GM12878 (cell line): ENCODE results near the gene RSPH9. TPM values are rescaled to one million over a fixed set of nuclear protein-coding genes. Genes with fewer than 3 reads are reported as not detected.

Source experiments
- ATAC-seq: fragments of 200-7000 bp; cut with Tn5 transposase; 3 replicates; pipeline ENCODE4 v1.9.1; 2020; ENCODE audit warnings: mild to moderate bottlenecking, moderate library complexity
- BruUV-seq: library from RNA; stranded (reverse); fragments of 400-500 nt; replicated peaks from 2 replicates; lab custom pipeline; 2021; lab: Mats Ljungman, UMichigan
- CTCF ChIA-PET: fragments of 300-600 bp; sonication (Branson Sonifier 250); formaldehyde crosslinking; extraction: SDS; loops from one replicate; lab custom pipeline; 2021; ENCODE audit warnings: inconsistent platforms; lab: Yijun Ruan, JAX
- POLR2A ChIA-PET: fragments of 350-600 bp; formaldehyde crosslinking; extraction: SDS; loops from one replicate; lab custom pipeline; 2021; ENCODE audit warnings: inconsistent platforms; lab: Charles Lee
- RAD21 ChIA-PET: fragments of 300-600 bp; sonication (Branson Sonifier 250); formaldehyde crosslinking; loops from one replicate; lab custom pipeline; 2023; ENCODE audit warnings: antibody characterized with exemption; ENCODE audit not compliant: unreplicated experiment; lab: Charles Lee
- SMC1A ChIA-PET: fragments of 300-600 bp; sonication (Branson Sonifier 250); formaldehyde crosslinking; loops from one replicate; lab custom pipeline; 2023; ENCODE audit not compliant: unreplicated experiment, uncharacterized antibody; lab: Charles Lee
- DNase-seq: peaks from one replicate; pipeline ENCODE4 v3.0.0-alpha.2; 2011; ENCODE audit warnings: low read depth, low spot score
- FAIRE-seq: peaks from 3 replicates; lab custom pipeline; 2011; peaks lifted over from hg19 to GRCh38; lab: Jason Lieb, UNC
- H2AFZ ChIP-seq: 2 replicates; pipeline ENCODE4 v1.6.0; 2011; ENCODE audit warnings: low read depth, low read length, control low read depth; ENCODE audit not compliant: control insufficient read depth
- H3K27ac ChIP-seq: 2 replicates; pipeline ENCODE4 v1.5.1; 2011; ENCODE audit warnings: control low read depth; ENCODE audit not compliant: control insufficient read depth, insufficient read depth
- H3K27me3 ChIP-seq, 2 experiments: replicated peaks in 1 of 2; 2 replicates each; pipeline versions ENCODE4 v1.6.0 to v1.6.1; 2011; ENCODE audit warnings: low read length in 1 of 2; ENCODE audit not compliant: control insufficient read depth in 2 of 2, insufficient read depth in 2 of 2
- H3K36me3 ChIP-seq, 2 experiments: 2 replicates each; pipeline ENCODE4 v1.5.1; 2011; ENCODE audit warnings: low read length in 1 of 2; ENCODE audit not compliant: control insufficient read depth in 2 of 2, insufficient read depth in 2 of 2
- H3K4me1 ChIP-seq: 2 replicates; pipeline ENCODE4 v1.6.1; 2011; ENCODE audit warnings: mild to moderate bottlenecking, low read length, moderate library complexity, mixed read lengths; ENCODE audit not compliant: control insufficient read depth, insufficient read depth
- H3K4me2 ChIP-seq: 2 replicates; pipeline ENCODE4 v1.6.0; 2011; ENCODE audit warnings: control low read depth; ENCODE audit not compliant: control insufficient read depth, insufficient read depth
- H3K4me3 ChIP-seq: fragments of 200-600 bp; sonication (generic); 2 replicates; pipeline ENCODE4 v1.5.1; 2016
- H3K79me2 ChIP-seq: 2 replicates; pipeline ENCODE4 v1.6.0; 2011; ENCODE audit warnings: low read length; ENCODE audit not compliant: control insufficient read depth, insufficient read depth
- H3K9ac ChIP-seq: 2 replicates; pipeline ENCODE4 v1.8.0; 2011; ENCODE audit warnings: low read length, control low read depth, mixed read lengths; ENCODE audit not compliant: control insufficient read depth, insufficient read depth
- H3K9me3 ChIP-seq: replicated peaks from 3 replicates; pipeline ENCODE4 v1.5.1; 2011; ENCODE audit warnings: mild to moderate bottlenecking, low read length; ENCODE audit not compliant: control insufficient read depth, insufficient read depth
- H4K20me1 ChIP-seq: 2 replicates; pipeline ENCODE4 v1.6.0; 2011; ENCODE audit not compliant: control insufficient read depth, insufficient read depth
- MYC ChIP-seq: IDR thresholded peaks from 2 replicates; pipeline ENCODE4 v1.6.1; 2011; ENCODE audit warnings: mild to moderate bottlenecking, low read length, moderate library complexity, inconsistent platforms; ENCODE audit not compliant: insufficient read depth, insufficient replicate concordance, insufficient read length, severe bottlenecking
- NBN ChIP-seq: fragments of 450-650 bp; IDR thresholded peaks from 2 replicates; pipeline ENCODE4 v1.6.1; 2016
- NFYA ChIP-seq: IDR thresholded peaks from 2 replicates; pipeline ENCODE4 v1.6.1; 2011; ENCODE audit warnings: low read depth, mild to moderate bottlenecking, low read length, improper control_type of control experiment, borderline replicate concordance
- RFX5 ChIP-seq: IDR thresholded peaks from 2 replicates; pipeline ENCODE4 v1.6.1; 2011; ENCODE audit warnings: low read depth, low read length, improper control_type of control experiment
- SIX5 ChIP-seq: IDR thresholded peaks from 2 replicates; pipeline ENCODE4 v1.6.1; 2011; ENCODE audit warnings: mild to moderate bottlenecking, low read depth, low read length, moderate library complexity; ENCODE audit not compliant: severe bottlenecking
- SMAD5 ChIP-seq: IDR thresholded peaks from 2 replicates; pipeline ENCODE4 v1.6.1; 2016; ENCODE audit warnings: antibody characterized with exemption, low read depth
- SREBF2 ChIP-seq: IDR thresholded peaks from 2 replicates; pipeline ENCODE4 v1.6.1; 2012; ENCODE audit warnings: mild to moderate bottlenecking, low read length
- STAT3 ChIP-seq: IDR thresholded peaks from 2 replicates; pipeline ENCODE4 v1.6.1; 2011; ENCODE audit warnings: low read depth, low read length, improper control_type of control experiment
- TARDBP ChIP-seq: IDR thresholded peaks from 2 replicates; pipeline ENCODE4 v1.6.1; 2016; ENCODE audit warnings: borderline replicate concordance
- WGBS: methylation state at CpG from one replicate; pipeline ENCODE4 v1.1.6; 2016; ENCODE audit warnings: low lambda C conversion rate; ENCODE audit not compliant: insufficient replicate concordance, insufficient coverage; ENCODE audit errors: missing lambda C conversion rate; 5-methylcytosine and 5-hydroxymethylcytosine counted together
- in situ Hi-C: fragments of 300-500 bp; cut with MboI; formaldehyde crosslinking; loops from 9 replicates; pipeline ENCODE4 v1.14.3; 2018; ENCODE audit warnings: mixed read lengths
- intact Hi-C: fragments of 100-400 bp; cut with micrococcal nuclease; formaldehyde crosslinking; loops from one replicate; pipeline ENCODE4 v1.14.2; 2022; ENCODE audit not compliant: unreplicated experiment
- polyA plus RNA-seq, 11 experiments: library from polyadenylated mRNA; depleted of rRNA in 4 of 11; unstranded in 6 of 11; stranded (reverse) in 5 of 11; fragments of >200 nt; fragmentation: Nextera tagmentation in 4 of 11; fragmentation: Illumina TruSeq in 1 of 11; extraction: Ambion mirVana in 4 of 11; extraction: Trizol in 1 of 11; gene quantifications; 1 replicate in 1 of 11; 2 replicates in 10 of 11; pipeline versions ENCODE4 v1.2.1 to v1.2.3, GENCODE V29; 2011 to 2016; ENCODE audit warnings: inconsistent platforms in 2 of 11, missing spikeins in 2 of 11, low read depth in 1 of 11
- total RNA-seq, 4 experiments: library from RNA; depleted of rRNA in 3 of 4; stranded (reverse); fragments of >200 nt in 3 of 4; fragmentation: Illumina TruSeq in 1 of 4; extraction: Trizol in 1 of 4; gene quantifications; 2 replicates each; pipeline versions ENCODE4 v1.2.1 to v1.2.3, GENCODE V29; 2013 to 2021
- TF ChIP-seq, protein P1 (sequence below): fragments of 450-650 bp; IDR thresholded peaks from 2 replicates; pipeline ENCODE4 v1.6.1; 2017; ENCODE audit warnings: borderline replicate concordance
- TF ChIP-seq, protein P2 (sequence below): fragments of 450-650 bp; IDR thresholded peaks from 2 replicates; pipeline ENCODE4 v1.6.1; 2018; ENCODE audit warnings: mild to moderate bottlenecking, low read depth, moderate library complexity; ENCODE audit not compliant: partially characterized antibody
- TF ChIP-seq, protein P3 (sequence below): fragments of 450-650 bp; formaldehyde crosslinking; IDR thresholded peaks from 2 replicates; pipeline ENCODE4 v1.4.0; 2020; ENCODE audit warnings: mild to moderate bottlenecking, moderate library complexity
- TF ChIP-seq, protein P4 (sequence below): IDR thresholded peaks from 2 replicates; pipeline ENCODE4 v1.6.1; 2012; ENCODE audit warnings: low read depth, low read length, improper control_type of control experiment

RSPH9 gene
- total and polyA plus RNA-seq, 10 of the 15 experiments (the other 5 are each of a cell fraction or from before 2014, with no cell fraction given), result 0.26 to 0.63 (median 0.36) TPM; not detected in 6

DNA sequence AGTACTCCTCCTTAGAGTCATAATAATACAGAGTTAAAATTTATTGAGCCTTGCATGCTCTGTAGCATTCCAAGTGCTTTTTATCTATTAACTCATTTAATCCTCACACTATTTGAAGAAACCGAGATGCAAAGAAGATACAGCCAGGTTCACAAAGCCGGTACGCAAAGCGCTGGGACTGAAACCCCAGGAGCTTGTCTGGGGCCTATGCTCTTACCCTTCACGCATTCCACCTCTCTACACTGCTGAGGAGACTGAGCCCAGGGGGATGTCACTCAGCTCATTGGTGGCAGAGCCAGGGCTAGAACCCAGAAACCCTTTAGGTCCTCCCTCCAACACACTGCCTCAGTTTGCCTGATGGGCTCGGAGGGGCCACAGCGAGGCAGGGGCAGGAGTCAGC, 62.4 kb downstream of the RSPH9 start:
- BruUV-seq, result no TSS peak
- in situ Hi-C loops (no loop called here), intact Hi-C loops (no loop called here)
- DNase-seq, result no peak
- Histone ChIP-seq H2AFZ (no peak overlapping the region), H3K9ac (no peak overlapping the region), H3K4me3 (no peak overlapping the region), H3K9me3 (no peaks in the 10 kb centered on the region), H3K27ac (no peak overlapping the region), H3K27me3 (no peaks in the 10 kb centered on the region), H4K20me1 (no peaks in the 10 kb centered on the region), H3K4me2 (no peak overlapping the region), H3K36me3 (no peaks in the 10 kb centered on the region), H3K79me2 (no peaks in the 10 kb centered on the region), H3K4me1 (peaks cover 44% of the 10 kb centered on the region)
- RAD21 ChIA-PET, result interaction anchor here (0.8 kb wide), 1 partner anchor 78 kb away, joined by 3 read pairs; the partner anchor contains the start of gene GTPBP2
- FAIRE-seq, result no peak
- POLR2A ChIA-PET, result interaction anchor here (1.7 to 3.6 kb wide), 2 partner anchors 7 to 18 kb away, joined by 4 to 24 read pairs; no protein-coding TSS in a partner anchor
- WGBS, result 93% methylated on average over 7 of the region's 7 CpGs
- CTCF ChIA-PET, result interaction anchor here (2.7 kb wide), 1 partner anchor 8 kb away, joined by 11 read pairs; no protein-coding TSS in a partner anchor
- SMC1A ChIA-PET, result interaction anchor here (3.9 kb wide), 1 partner anchor 8 kb away, joined by 17 read pairs; no protein-coding TSS in a partner anchor
- no peak for ATAC-seq
- TF ChIP-seq SIX5 (no peak), TARDBP (no peak), RFX5 (no peak), SREBF2 (no peak), NBN (no peak), NFYA (no peak), SMAD5 (no peak), MYC (no peak), STAT3 (no peak)
- TF ChIP-seq, protein P1, sequence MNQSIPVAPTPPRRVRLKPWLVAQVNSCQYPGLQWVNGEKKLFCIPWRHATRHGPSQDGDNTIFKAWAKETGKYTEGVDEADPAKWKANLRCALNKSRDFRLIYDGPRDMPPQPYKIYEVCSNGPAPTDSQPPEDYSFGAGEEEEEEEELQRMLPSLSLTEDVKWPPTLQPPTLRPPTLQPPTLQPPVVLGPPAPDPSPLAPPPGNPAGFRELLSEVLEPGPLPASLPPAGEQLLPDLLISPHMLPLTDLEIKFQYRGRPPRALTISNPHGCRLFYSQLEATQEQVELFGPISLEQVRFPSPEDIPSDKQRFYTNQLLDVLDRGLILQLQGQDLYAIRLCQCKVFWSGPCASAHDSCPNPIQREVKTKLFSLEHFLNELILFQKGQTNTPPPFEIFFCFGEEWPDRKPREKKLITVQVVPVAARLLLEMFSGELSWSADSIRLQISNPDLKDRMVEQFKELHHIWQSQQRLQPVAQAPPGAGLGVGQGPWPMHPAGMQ, result no peak
- TF ChIP-seq, protein P2, sequence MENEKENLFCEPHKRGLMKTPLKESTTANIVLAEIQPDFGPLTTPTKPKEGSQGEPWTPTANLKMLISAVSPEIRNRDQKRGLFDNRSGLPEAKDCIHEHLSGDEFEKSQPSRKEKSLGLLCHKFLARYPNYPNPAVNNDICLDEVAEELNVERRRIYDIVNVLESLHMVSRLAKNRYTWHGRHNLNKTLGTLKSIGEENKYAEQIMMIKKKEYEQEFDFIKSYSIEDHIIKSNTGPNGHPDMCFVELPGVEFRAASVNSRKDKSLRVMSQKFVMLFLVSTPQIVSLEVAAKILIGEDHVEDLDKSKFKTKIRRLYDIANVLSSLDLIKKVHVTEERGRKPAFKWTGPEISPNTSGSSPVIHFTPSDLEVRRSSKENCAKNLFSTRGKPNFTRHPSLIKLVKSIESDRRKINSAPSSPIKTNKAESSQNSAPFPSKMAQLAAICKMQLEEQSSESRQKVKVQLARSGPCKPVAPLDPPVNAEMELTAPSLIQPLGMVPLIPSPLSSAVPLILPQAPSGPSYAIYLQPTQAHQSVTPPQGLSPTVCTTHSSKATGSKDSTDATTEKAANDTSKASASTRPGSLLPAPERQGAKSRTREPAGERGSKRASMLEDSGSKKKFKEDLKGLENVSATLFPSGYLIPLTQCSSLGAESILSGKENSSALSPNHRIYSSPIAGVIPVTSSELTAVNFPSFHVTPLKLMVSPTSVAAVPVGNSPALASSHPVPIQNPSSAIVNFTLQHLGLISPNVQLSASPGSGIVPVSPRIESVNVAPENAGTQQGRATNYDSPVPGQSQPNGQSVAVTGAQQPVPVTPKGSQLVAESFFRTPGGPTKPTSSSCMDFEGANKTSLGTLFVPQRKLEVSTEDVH, result no peak
- TF ChIP-seq, protein P3, sequence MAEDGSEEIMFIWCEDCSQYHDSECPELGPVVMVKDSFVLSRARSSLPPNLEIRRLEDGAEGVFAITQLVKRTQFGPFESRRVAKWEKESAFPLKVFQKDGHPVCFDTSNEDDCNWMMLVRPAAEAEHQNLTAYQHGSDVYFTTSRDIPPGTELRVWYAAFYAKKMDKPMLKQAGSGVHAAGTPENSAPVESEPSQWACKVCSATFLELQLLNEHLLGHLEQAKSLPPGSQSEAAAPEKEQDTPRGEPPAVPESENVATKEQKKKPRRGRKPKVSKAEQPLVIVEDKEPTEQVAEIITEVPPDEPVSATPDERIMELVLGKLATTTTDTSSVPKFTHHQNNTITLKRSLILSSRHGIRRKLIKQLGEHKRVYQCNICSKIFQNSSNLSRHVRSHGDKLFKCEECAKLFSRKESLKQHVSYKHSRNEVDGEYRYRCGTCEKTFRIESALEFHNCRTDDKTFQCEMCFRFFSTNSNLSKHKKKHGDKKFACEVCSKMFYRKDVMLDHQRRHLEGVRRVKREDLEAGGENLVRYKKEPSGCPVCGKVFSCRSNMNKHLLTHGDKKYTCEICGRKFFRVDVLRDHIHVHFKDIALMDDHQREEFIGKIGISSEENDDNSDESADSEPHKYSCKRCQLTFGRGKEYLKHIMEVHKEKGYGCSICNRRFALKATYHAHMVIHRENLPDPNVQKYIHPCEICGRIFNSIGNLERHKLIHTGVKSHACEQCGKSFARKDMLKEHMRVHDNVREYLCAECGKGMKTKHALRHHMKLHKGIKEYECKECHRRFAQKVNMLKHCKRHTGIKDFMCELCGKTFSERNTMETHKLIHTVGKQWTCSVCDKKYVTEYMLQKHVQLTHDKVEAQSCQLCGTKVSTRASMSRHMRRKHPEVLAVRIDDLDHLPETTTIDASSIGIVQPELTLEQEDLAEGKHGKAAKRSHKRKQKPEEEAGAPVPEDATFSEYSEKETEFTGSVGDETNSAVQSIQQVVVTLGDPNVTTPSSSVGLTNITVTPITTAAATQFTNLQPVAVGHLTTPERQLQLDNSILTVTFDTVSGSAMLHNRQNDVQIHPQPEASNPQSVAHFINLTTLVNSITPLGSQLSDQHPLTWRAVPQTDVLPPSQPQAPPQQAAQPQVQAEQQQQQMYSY (CRISPR knock-in tag), result no peak
- TF ChIP-seq, protein P4, sequence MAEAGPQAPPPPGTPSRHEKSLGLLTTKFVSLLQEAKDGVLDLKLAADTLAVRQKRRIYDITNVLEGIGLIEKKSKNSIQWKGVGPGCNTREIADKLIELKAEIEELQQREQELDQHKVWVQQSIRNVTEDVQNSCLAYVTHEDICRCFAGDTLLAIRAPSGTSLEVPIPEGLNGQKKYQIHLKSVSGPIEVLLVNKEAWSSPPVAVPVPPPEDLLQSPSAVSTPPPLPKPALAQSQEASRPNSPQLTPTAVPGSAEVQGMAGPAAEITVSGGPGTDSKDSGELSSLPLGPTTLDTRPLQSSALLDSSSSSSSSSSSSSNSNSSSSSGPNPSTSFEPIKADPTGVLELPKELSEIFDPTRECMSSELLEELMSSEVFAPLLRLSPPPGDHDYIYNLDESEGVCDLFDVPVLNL, result no peak
